Stimulated activated CD8-positive, alpha-beta memory T cell treated with anti-CD3 and anti-CD28 coated beads, Interleukin-4, amount 100 ng/mL, for 1 hour (primary cell): ENCODE results near the gene GUCA1A.
"Not testable (repeated sequence)": the region's sequence is repeated elsewhere in the genome, so short reads cannot be mapped to it uniquely, and the experiment has no call there.

Source experiments
- DNase-seq, 2 donors: peaks; one replicate each; pipeline ENCODE4 v3.0.0-alpha.2; 2020; ENCODE audit warnings: low read depth in 2 of 2, low spot score in 1 of 2

The GUCA1A gene

GRCh38 chr6:42171813-42172581, 1.2 kb upstream of the GUCA1A start:
- DNase-seq: no peak

GRCh38 chr6:42175860-42176259, 2.7 kb downstream of the GUCA1A start:
- DNase-seq: no peak

- DNase-seq: no peak
These were observed 3.8 kb downstream of the GUCA1A start for GRCh38 chr6:42176981-42177380.

GRCh38 chr6:42177514-42178364, 4.6 kb downstream of the GUCA1A start:
- no peak for DNase-seq

GRCh38 chr6:42179261-42179944, 6.2 kb downstream of the GUCA1A start:
- no peak for DNase-seq

- no peak for DNase-seq
These were observed 6.8 kb downstream of the GUCA1A start for GRCh38 chr6:42179945-42180313.

GRCh38 chr6:42182101-42182500, 8.9 kb downstream of the GUCA1A start:
- DNase-seq: no peak

- DNase-seq: no peak
These were observed 11.3 kb downstream of the GUCA1A start for GRCh38 chr6:42184475-42184874.

GRCh38 chr6:42185597-42185996, 12.4 kb downstream of the GUCA1A start:
- no peak for DNase-seq

- no peak for DNase-seq
These were observed 15.2 kb downstream of the GUCA1A start for GRCh38 chr6:42188406-42188805.

GRCh38 chr6:42190554-42191183, 17.5 kb downstream of the GUCA1A start:
- DNase-seq: no peak

- not testable (repeated sequence) for DNase-seq
These were observed 19.2 kb downstream of the GUCA1A start for GRCh38 chr6:42192385-42192784.

- DNase-seq: no peak
These were observed 20.3 kb downstream of the GUCA1A start for GRCh38 chr6:42193491-42193894.

- no peak for DNase-seq
These were observed 20.9 kb downstream of the GUCA1A start for GRCh38 chr6:42194056-42194455.

GRCh38 chr6:42195415-42195814, 22.3 kb downstream of the GUCA1A start:
- DNase-seq: no peak

GRCh38 chr6:42197555-42198362, 24.6 kb downstream of the GUCA1A start:
- no peak for DNase-seq

GRCh38 chr6:42199106-42199981, 26.2 kb downstream of the GUCA1A start:
- DNase-seq: no peak

GRCh38 chr6:42200035-42200434, 26.9 kb downstream of the GUCA1A start:
- no peak for DNase-seq

- no peak for DNase-seq
These were observed 28.2 kb downstream of the GUCA1A start for GRCh38 chr6:42201382-42201781.
